ENCODE measurements around the gene TP63. TPM values are rescaled to one million over a fixed set of nuclear protein-coding genes. Genes with fewer than 3 reads are reported as not detected.

TP63 gene
- total RNA-seq, 2 experiments from 2014 or later = 0.45 to 0.53 TPM

DNA sequence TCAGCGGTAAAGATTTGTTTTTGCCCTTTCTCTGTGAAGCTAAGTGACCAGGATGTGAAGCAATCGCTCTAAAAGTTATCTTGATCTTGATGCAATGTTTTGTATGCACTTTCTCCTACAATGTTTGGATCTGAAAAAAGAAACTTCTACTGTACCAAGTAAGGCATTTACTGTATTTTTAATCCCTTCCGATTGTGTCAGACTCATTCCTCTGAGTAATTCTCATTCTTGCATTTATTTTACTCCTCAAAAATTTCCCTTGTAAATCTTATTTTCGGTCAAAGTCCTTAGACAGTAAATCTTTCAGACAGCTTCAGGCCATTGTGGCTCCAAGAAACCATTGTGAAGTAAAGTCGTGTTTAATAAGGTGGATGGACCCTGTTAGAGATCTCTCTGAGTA, 141.9 kb downstream of the TP63 start:
- Mint-ChIP-seq H3K27me3 (no peaks in the 10 kb centered on the region), H3K36me3 (peaks cover 2% of the 10 kb centered on the region), H3K4me1 (no peaks in the 10 kb centered on the region), H3K9me3 (peaks cover 2% of the 10 kb centered on the region), H3K27ac (no peak overlapping the region), H3K4me3 (no peak overlapping the region)
- no peak for ATAC-seq (ENCODE audit: low read depth)
- no peak for DNase-seq
- POLR2A ChIA-PET = no interaction called here

DNA sequence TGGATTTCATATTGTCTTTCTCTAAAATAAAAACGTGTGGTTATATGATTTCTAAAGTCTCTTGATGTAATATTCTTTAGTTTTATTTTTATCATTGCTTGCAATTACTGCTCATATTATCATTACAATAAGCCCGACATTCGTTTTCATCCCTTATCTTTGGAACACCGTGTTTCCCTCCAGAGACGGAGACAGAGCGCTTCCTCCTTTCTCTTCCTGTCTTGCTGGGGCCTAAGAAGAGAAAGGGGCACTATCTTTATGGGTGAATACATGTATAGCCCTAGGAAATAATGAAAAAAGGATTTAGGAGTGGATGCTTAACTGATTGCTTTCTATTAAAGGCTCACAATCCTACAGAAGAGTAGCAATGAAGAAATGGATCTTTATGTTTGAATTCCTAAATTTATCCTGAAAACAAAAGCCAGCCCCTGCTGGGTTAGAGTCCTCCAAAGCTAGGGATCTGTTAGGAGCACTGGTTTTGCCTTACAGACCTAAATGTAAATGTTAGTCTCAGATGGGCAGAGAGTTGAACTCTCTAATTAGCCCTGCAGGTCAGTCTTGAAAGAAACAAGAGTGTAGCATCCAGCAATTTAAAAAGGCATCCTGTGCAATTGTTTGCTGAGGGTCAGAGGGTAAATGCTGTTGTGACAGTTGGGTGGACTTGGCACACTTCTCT, 145.1 kb downstream of the TP63 start:
- H3K27me3 Mint-ChIP-seq = no peaks in the 10 kb centered on the region
- DNase-seq = no peak
- no peak for ATAC-seq (ENCODE audit: low read depth)
- H3K36me3 Mint-ChIP-seq = peaks cover 2% of the 10 kb centered on the region
- H3K4me1 Mint-ChIP-seq = no peaks in the 10 kb centered on the region
- peaks cover 2% of the 10 kb centered on the region for H3K9me3 Mint-ChIP-seq
- POLR2A ChIA-PET = no interaction called here
- no peak overlapping the region for H3K4me3 Mint-ChIP-seq
- no peak overlapping the region for H3K27ac Mint-ChIP-seq

DNA sequence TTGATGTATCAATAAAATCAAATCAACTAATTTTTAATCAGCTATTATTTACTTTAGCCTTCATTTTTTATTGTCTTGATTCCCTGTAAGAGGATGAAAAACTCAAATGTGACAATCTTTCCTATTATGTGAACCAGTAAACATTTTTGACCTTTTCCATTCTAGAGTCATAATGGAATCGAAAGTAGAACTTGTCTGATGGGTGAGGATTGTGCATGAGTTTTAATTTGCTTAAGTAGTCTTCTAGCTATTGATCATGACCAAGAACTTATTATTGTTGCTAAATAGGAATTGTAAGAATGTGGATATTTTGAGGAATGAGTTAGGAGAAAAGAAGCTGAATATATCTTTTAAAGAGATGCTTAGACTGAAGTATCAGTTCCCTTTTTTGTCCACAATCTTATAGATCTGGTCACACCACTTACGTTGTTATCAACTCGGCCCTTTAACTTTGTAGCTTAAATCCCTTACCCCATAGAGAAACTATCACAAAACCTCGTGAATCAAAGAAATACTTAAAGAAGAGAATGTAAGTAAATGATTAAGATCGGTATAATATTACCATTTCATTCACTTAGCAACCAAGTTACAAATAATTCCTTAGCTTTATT, 147.3 kb downstream of the TP63 start:
- H3K4me3 Mint-ChIP-seq = no peak overlapping the region
- ATAC-seq (ENCODE audit: low read depth) (no peak), DNase-seq (no peak)
- H3K4me1 Mint-ChIP-seq = no peaks in the 10 kb centered on the region
- H3K27me3 Mint-ChIP-seq = no peaks in the 10 kb centered on the region
- H3K9me3 Mint-ChIP-seq = peaks cover 2% of the 10 kb centered on the region
- H3K27ac Mint-ChIP-seq = no peak overlapping the region
- H3K36me3 Mint-ChIP-seq = peaks cover 2% of the 10 kb centered on the region
- POLR2A ChIA-PET = no interaction called here

DNA sequence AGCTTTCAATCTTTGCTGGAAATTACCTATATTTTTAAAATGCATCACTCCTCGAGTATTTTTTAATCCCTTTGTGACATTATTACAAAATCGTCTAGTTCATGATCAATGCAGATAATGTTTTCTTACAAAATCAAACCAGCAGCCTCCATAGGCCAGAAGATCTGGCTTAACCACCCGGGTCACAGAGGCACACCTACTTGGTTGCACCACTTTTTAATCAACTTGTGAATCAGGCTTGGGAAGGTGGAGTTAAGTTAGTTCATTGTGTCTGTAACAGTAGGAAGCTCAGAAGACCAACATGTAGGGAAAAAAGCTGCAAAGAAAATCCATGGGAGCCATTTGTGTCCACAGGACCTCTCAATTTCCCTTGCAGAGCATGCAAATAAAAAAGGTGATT, 148.0 kb downstream of the TP63 start:
- Mint-ChIP-seq H3K36me3 (peaks cover 2% of the 10 kb centered on the region), H3K4me1 (no peaks in the 10 kb centered on the region)

DNA sequence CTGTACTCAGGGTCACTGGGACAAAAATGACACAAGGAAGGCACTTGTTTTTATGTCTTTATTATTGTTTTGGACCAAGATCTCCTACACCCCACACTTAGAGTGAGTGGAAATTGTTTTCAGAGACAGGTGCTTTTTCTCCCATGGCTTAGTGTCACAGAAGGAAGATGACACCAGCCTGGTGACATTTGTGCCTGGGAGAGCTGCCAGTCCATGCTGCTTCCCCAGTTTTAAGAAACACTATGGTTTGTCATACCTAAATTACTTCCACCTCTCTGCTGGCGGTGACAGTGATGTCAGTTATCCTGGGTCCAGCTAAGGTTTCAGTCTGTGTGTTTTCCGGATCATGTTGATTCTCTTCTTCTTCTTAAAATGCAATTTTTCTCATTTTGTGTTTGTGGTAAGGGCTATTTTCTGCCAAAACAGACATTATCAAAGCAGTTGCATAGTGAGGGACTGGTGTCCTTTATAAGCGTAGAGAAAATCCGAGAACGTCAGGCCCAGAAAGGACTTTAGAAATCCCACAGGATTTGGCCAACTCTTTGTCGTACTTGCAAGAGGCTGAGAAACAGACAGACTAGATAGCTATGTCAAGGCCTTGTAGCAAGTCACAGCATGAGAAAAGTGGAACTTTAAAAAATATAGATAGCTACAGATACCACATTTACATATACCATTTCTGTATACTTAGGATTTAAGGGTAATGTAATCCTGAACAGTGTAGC, 149.5 kb downstream of the TP63 start:
- Mint-ChIP-seq H3K36me3 (no peaks in the 10 kb centered on the region), H3K4me3 (no peak overlapping the region), H3K4me1 (no peaks in the 10 kb centered on the region), H3K9me3 (peaks cover 2% of the 10 kb centered on the region), H3K27ac (no peak overlapping the region), H3K27me3 (no peaks in the 10 kb centered on the region)
- ATAC-seq (ENCODE audit: low read depth) = no peak
- POLR2A ChIA-PET = no interaction called here
- DNase-seq = no peak

More for the DNA sequence above, 148.0 kb downstream of the TP63 start:
- ATAC-seq (ENCODE audit: low read depth) (no peak), DNase-seq (no peak)
- Mint-ChIP-seq H3K4me3 (no peak overlapping the region), H3K9me3 (peaks cover 2% of the 10 kb centered on the region), H3K27ac (no peak overlapping the region), H3K27me3 (no peaks in the 10 kb centered on the region)
- POLR2A ChIA-PET = no interaction called here

DNA sequence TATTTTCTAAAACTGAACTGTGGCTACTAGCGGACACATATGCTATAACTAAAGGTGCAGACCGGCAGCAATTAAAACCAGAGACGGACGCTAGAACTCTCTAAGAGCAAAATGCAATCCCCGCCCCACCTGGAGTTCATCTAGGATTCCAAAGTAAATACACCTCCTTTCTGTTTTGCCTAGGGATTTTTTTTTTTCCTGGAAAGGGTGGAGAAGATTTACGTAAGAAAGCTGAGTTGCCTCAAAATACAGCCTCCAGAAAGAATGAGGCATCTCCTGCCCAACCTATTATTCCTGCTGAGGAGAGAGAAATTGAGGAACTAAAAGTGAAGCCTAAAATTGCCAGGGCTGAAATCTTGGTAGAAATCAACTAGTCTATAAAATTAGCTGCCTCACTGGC, 150.2 kb downstream of the TP63 start:
- no peaks in the 10 kb centered on the region for H3K27me3 Mint-ChIP-seq
- POLR2A ChIA-PET = no interaction called here
- H3K4me3 Mint-ChIP-seq = no peak overlapping the region
- peaks cover 2% of the 10 kb centered on the region for H3K9me3 Mint-ChIP-seq
- H3K4me1 Mint-ChIP-seq = no peaks in the 10 kb centered on the region
- ATAC-seq (ENCODE audit: low read depth) = no peak
- H3K27ac Mint-ChIP-seq = no peak overlapping the region
- no peaks in the 10 kb centered on the region for H3K36me3 Mint-ChIP-seq
- no peak for DNase-seq

DNA sequence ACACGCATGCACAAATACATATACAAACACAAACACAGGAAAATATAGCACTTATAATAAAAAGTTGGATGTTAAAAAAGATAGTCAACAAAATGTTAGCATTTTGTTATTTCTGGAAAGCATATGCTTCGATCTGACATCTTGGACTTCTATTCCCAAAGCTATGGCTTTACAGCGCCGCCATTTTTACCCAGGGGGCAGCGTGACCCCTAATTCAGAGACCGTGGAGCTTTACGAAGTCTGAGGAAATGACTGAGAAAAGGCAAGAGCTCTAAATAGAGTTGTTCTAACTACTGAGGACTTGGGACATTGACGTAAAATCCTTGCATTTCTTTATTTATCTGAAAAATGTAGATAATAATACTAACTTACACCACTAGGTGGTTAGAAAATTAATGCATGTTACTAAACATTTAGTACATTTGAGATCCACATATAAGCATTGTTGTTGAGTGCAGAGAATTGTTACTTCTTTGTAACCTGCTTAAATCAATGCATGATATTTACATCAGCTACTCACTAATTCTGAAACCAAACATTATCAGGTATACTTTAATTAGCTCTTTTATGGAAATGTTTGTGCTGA, 155.4 kb downstream of the TP63 start:
- no peak for DNase-seq
- no peak overlapping the region for H3K27ac Mint-ChIP-seq
- H3K4me1 Mint-ChIP-seq = peaks cover 4% of the 10 kb centered on the region
- POLR2A ChIA-PET = no interaction called here
- no peak overlapping the region for H3K4me3 Mint-ChIP-seq
- no peaks in the 10 kb centered on the region for H3K9me3 Mint-ChIP-seq
- no peaks in the 10 kb centered on the region for H3K27me3 Mint-ChIP-seq
- no peak for ATAC-seq (ENCODE audit: low read depth)
- no peaks in the 10 kb centered on the region for H3K36me3 Mint-ChIP-seq

DNA sequence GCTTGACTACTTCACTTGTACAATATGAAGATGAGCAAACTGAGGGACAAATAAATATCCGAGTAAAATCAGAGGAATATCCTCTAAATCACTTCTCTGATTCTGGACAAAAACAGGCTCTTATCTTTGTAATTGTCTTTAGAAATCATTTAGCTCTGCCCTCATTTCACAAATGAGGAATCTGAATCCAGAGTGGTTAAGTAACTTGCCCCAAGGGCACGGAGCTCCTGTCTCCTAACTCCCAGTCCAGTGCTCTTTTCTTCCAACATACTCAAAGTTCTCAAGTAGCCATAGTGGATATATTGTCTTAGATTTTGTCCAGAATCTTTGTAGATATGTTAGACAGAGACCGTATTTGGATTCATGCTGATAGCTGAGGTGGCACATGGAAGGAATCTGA, 156.0 kb downstream of the TP63 start:
- no peaks in the 10 kb centered on the region for H3K27me3 Mint-ChIP-seq
- ATAC-seq (ENCODE audit: low read depth) (no peak), DNase-seq (no peak)
- H3K9me3 Mint-ChIP-seq = no peaks in the 10 kb centered on the region
- H3K4me3 Mint-ChIP-seq = no peak overlapping the region
- POLR2A ChIA-PET = no interaction called here
- peaks cover 4% of the 10 kb centered on the region for H3K4me1 Mint-ChIP-seq
- H3K27ac Mint-ChIP-seq = no peak overlapping the region
- H3K36me3 Mint-ChIP-seq = no peaks in the 10 kb centered on the region

DNA sequence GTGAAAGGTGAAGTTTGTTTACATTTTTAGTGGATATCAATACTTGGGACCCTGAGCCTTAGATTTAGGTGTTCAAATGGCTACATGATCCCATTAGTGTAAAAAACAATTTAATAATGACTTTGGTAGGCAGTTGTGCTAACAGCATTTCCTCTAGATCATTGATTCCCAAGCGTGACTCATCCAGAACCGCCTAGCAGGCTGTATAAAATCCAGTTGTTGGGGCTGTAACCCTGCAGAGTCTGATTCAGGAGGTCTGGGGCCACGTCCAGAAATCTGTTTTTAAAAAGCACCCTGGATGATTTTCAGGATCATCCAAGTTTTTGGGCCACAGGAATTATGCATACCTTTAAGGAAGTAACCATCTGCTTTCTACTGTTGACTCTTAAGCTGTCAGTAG, 156.4 kb downstream of the TP63 start:
- H3K4me1 Mint-ChIP-seq = peaks cover 4% of the 10 kb centered on the region
- H3K27me3 Mint-ChIP-seq = no peaks in the 10 kb centered on the region
- no peak for DNase-seq
- no peak overlapping the region for H3K27ac Mint-ChIP-seq
- ATAC-seq (ENCODE audit: low read depth) = no peak
- no peak overlapping the region for H3K4me3 Mint-ChIP-seq
- H3K36me3 Mint-ChIP-seq = no peaks in the 10 kb centered on the region
- H3K9me3 Mint-ChIP-seq = no peaks in the 10 kb centered on the region
- POLR2A ChIA-PET = no interaction called here

DNA sequence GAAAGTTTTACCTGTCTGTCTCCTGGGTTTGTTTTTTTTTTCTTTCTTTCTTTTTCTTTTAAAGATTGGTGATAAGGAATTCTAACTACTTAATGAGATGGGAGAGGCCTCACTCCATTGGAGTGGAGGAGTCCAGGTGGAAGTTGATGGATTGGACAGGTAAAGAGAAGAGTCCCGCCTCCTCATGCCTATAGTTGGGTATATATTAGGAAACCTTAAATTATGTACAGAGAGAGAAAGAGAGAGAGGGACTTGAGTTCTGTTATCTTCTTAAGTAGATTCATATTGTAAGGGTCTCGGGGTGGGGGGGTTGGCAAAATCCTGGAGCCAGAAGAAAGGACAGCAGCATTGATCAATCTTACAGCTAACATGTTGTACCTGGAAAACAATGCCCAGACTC, 158.2 kb downstream of the TP63 start:
- Mint-ChIP-seq H3K27ac (no peak overlapping the region), H3K4me1 (peaks cover 4% of the 10 kb centered on the region), H3K4me3 (no peak overlapping the region), H3K9me3 (peaks cover 3% of the 10 kb centered on the region), H3K36me3 (no peaks in the 10 kb centered on the region), H3K27me3 (no peaks in the 10 kb centered on the region)
- ATAC-seq (ENCODE audit: low read depth) (no peak), DNase-seq (no peak)
- POLR2A ChIA-PET = no interaction called here

DNA sequence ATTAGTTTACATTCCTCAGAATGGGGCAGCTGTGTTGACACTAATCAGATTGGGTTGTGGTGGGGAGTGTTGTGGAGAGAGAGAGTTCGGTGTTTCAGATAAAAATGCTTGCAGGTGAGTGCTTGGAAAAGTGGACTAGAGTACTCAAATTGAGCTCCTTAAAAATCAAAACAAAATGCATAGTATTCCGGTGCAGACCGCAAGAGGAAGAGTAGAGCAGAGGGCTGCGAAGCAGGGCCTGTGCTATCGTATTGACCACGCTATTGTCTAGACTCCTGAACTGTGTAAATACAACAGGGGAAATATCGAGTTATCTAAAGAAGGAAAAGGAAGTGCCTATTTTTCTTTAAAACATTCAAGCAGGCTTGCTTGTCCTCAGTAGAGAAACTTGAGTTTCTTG, 159.5 kb downstream of the TP63 start:
- peaks cover 3% of the 10 kb centered on the region for H3K9me3 Mint-ChIP-seq
- H3K4me3 Mint-ChIP-seq = no peak overlapping the region
- H3K4me1 Mint-ChIP-seq = peaks cover 4% of the 10 kb centered on the region
- ATAC-seq (ENCODE audit: low read depth) = no peak
- no peak for DNase-seq
- POLR2A ChIA-PET = no interaction called here
- H3K36me3 Mint-ChIP-seq = no peaks in the 10 kb centered on the region
- H3K27me3 Mint-ChIP-seq = no peaks in the 10 kb centered on the region
- no peak overlapping the region for H3K27ac Mint-ChIP-seq

DNA sequence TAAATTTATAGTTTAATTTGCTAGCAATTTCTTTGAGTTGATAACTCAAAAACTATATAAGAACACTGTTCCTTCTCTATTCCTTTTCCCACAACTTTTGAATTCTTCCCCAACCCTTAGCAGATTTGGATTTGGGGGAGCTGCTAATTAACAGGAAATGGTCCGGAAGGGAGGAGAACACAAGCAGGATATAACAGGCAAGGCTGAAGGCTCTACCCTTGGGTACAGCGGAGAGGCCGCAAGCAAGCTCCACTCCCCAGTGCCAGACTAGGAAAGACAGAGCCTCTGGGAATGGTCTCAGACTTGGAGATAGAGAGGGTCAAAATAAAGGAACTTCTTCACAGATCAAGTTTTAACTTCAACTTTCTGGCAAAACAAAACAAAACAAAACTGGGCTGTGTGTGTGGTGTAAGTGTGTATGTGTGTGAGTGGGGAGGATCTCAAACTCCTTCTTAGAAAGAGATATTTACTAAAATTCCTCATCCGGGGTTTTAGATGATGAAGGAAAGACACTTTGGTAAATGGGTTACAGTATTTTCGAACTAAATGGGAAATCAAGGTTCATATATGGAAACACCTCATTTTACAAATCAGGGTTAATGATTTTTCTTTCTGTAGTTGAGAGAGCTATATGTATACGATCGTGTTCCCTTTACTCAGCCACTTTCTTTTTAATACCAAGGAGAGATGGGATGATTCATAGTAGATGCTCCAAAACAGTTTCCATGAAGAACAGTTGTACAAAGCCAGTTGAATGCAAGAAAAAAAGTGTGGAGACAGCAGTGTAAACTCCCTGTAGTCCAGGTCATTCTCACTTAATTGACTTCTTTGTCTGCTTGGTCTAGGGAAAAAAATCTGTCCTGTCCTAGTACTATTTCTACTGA, 161.1 kb downstream of the TP63 start:
- H3K27me3 Mint-ChIP-seq = no peaks in the 10 kb centered on the region
- H3K4me3 Mint-ChIP-seq = no peak overlapping the region
- DNase-seq (no peak), ATAC-seq (ENCODE audit: low read depth) (no peak)
- H3K9me3 Mint-ChIP-seq = peaks cover 3% of the 10 kb centered on the region
- H3K27ac Mint-ChIP-seq = no peak overlapping the region
- peaks cover 4% of the 10 kb centered on the region for H3K4me1 Mint-ChIP-seq
- no peaks in the 10 kb centered on the region for H3K36me3 Mint-ChIP-seq
- POLR2A ChIA-PET = no interaction called here

DNA sequence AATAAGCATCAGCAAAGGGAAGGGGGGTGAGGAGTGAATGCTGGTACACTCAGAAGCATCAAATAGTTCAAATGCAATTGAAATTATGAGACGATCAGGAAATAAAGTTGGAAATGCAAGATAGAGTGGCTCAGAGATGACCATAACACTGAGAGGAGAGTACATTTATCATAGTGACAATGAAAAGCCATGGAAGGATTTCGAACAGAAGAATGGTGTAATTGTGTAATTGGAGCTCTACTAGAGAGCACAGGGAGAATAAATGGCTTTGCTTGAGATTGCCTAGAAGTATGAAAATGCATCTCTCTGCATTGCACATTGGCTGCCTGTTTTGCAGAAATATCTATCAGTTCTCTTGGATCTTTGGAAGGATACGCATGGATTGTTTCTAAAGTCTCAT, 163.3 kb downstream of the TP63 start:
- no peak overlapping the region for H3K4me3 Mint-ChIP-seq
- no peaks in the 10 kb centered on the region for H3K27me3 Mint-ChIP-seq
- POLR2A ChIA-PET = no interaction called here
- H3K27ac Mint-ChIP-seq = no peak overlapping the region
- peaks cover 4% of the 10 kb centered on the region for H3K4me1 Mint-ChIP-seq
- no peak for ATAC-seq (ENCODE audit: low read depth)
- no peak for DNase-seq
- H3K9me3 Mint-ChIP-seq = peaks cover 3% of the 10 kb centered on the region
- no peaks in the 10 kb centered on the region for H3K36me3 Mint-ChIP-seq
